Breast epithelium (tissue), 3 donors: ENCODE measurements around the gene P2RY14.

Experiments
- POLR2AphosphoS5 ChIP-seq, 3 donors: sonication (generic); formaldehyde crosslinking; IDR thresholded peaks; one replicate each; pipeline ENCODE4 v1.6.1; 2017; ENCODE audit warnings: antibody characterized with exemption in 3 of 3
- TF ChIP-seq, protein P1 (sequence below), 3 donors: fragments of 450-650 bp; IDR thresholded peaks; one replicate each; pipeline ENCODE4 v1.5.1; 2016 to 2017; ENCODE audit warnings: antibody characterized with exemption in 3 of 3, mild to moderate bottlenecking in 3 of 3, moderate library complexity in 3 of 3

GRCh38 chr3:151268267-151269235, 9.8 kb downstream of the P2RY14 start:
- TF ChIP-seq POLR2AphosphoS5 (IDR thresholded peaks at IDR 0.05) = no peak
- TF ChIP-seq, protein P1, sequence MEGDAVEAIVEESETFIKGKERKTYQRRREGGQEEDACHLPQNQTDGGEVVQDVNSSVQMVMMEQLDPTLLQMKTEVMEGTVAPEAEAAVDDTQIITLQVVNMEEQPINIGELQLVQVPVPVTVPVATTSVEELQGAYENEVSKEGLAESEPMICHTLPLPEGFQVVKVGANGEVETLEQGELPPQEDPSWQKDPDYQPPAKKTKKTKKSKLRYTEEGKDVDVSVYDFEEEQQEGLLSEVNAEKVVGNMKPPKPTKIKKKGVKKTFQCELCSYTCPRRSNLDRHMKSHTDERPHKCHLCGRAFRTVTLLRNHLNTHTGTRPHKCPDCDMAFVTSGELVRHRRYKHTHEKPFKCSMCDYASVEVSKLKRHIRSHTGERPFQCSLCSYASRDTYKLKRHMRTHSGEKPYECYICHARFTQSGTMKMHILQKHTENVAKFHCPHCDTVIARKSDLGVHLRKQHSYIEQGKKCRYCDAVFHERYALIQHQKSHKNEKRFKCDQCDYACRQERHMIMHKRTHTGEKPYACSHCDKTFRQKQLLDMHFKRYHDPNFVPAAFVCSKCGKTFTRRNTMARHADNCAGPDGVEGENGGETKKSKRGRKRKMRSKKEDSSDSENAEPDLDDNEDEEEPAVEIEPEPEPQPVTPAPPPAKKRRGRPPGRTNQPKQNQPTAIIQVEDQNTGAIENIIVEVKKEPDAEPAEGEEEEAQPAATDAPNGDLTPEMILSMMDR (IDR thresholded peaks at IDR 0.05) = no peak
